Activated gamma-delta T cell treated with Interleukin-2 at 50 U/mL for 16 hours (primary cell): ENCODE results near the gene TAGAP.
A peak's percentile ranks its signal among the peaks of the same experiment; 100 is the strongest.
"Not testable (repeated sequence)": the region's sequence is repeated elsewhere in the genome, so short reads cannot be mapped to it uniquely, and the experiment has no call there.

Experiments
- DNase-seq: peaks from one replicate; pipeline ENCODE4 v3.0.0-alpha.2; 2020

TAGAP gene

GRCh38 chr6:159043251-159043650, 1.5 kb downstream of the TAGAP start:
- DNase-seq = no peak

- DNase-seq = no peak
Measured at GRCh38 chr6:159042826-159043181, 2.0 kb downstream of the TAGAP start.

GRCh38 chr6:159042003-159042825, 2.6 kb downstream of the TAGAP start:
- DNase-seq = peak; percentile 70

GRCh38 chr6:159041181-159041580, 3.6 kb downstream of the TAGAP start:
- no peak for DNase-seq

- no peak for DNase-seq
Measured at GRCh38 chr6:159039885-159040258, 4.9 kb downstream of the TAGAP start.

GRCh38 chr6:159038914-159039884, 5.6 kb downstream of the TAGAP start:
- no peak for DNase-seq

- not testable (repeated sequence) for DNase-seq
Measured at GRCh38 chr6:159038318-159038717, 6.5 kb downstream of the TAGAP start.

GRCh38 chr6:159037756-159038290, 7.0 kb downstream of the TAGAP start:
- no peak for DNase-seq

GRCh38 chr6:159036673-159037072, 8.1 kb downstream of the TAGAP start:
- no peak for DNase-seq

- DNase-seq = no peak
Measured at GRCh38 chr6:159035891-159036290, 8.9 kb downstream of the TAGAP start.

- DNase-seq = no peak
Measured at GRCh38 chr6:159033160-159034049, 11.4 kb downstream of the TAGAP start.

- no peak for DNase-seq
Measured at GRCh38 chr6:159031846-159032245, 12.9 kb downstream of the TAGAP start.

GRCh38 chr6:159030168-159030567, 14.6 kb downstream of the TAGAP start:
- DNase-seq = no peak

- DNase-seq = not testable (repeated sequence)
Measured at GRCh38 chr6:159025224-159025623, 19.6 kb downstream of the TAGAP start.

GRCh38 chr6:159023893-159024292, 20.9 kb downstream of the TAGAP start:
- DNase-seq = no peak

GRCh38 chr6:159020011-159020410, 24.8 kb downstream of the TAGAP start:
- no peak for DNase-seq

- DNase-seq = no peak
Measured at GRCh38 chr6:159017757-159018559, 26.8 kb downstream of the TAGAP start.

GRCh38 chr6:159014406-159014805, 30.4 kb downstream of the TAGAP start:
- DNase-seq = no peak

GRCh38 chr6:159013229-159013628, 31.6 kb downstream of the TAGAP start:
- no peak for DNase-seq

GRCh38 chr6:159012201-159012600, 32.6 kb downstream of the TAGAP start:
- DNase-seq = no peak

GRCh38 chr6:159010037-159010612, 34.7 kb downstream of the TAGAP start:
- not testable (repeated sequence) for DNase-seq
